RWPE1 (cell line): Measurements from ENCODE around the gene DKK2.
"Not testable (repeated sequence)": the region's sequence is repeated elsewhere in the genome, so short reads cannot be mapped to it uniquely, and the experiment has no call there.

Experiments used
- CTCF ChIA-PET: fragments of 350-600 bp; sonication (Branson Sonifier 250); formaldehyde crosslinking; extraction: SDS; loops from one replicate; lab custom pipeline; 2021; lab: Yijun Ruan, JAX
- POLR2A ChIA-PET: fragments of 400-600 bp; formaldehyde crosslinking; extraction: SDS; loops from one replicate; lab custom pipeline; 2020; ENCODE audit warnings: antibody characterized with exemption; ENCODE audit not compliant: low non-redundant PET; lab: Yijun Ruan, JAX
- DNase-seq: peaks from one replicate; pipeline ENCODE4 v3.0.0; 2012; ENCODE audit warnings: low spot score
- H3K27ac ChIP-seq: fragments of 450-650 bp; 2 replicates; pipeline ENCODE4 v1.5.1; 2017
- CTCF ChIP-seq: fragments of 450-650 bp; conservative IDR thresholded peaks from 2 replicates; pipeline ENCODE4 v1.5.1; 2017; ENCODE audit warnings: low read depth, mild to moderate bottlenecking

The DKK2 gene

GRCh38 chr4:106941841-106942240 is 94.3 kb downstream of the DKK2 start:
- H3K27ac ChIP-seq = no peak overlapping the region
- CTCF ChIA-PET = no interaction called here
- POLR2A ChIA-PET = no interaction called here
- no peak for DNase-seq
- TF ChIP-seq CTCF = no peak

- POLR2A ChIA-PET = no interaction called here
- CTCF ChIA-PET = no interaction called here
- DNase-seq = no peak
- H3K27ac ChIP-seq = no peak overlapping the region
- no peak for TF ChIP-seq CTCF
Measured at GRCh38 chr4:106930522-106930921, 105.6 kb downstream of the DKK2 start.

GRCh38 chr4:106929248-106929647 is 106.9 kb downstream of the DKK2 start:
- no peak for TF ChIP-seq CTCF
- no peak for DNase-seq
- H3K27ac ChIP-seq = no peak overlapping the region
- POLR2A ChIA-PET = no interaction called here
- CTCF ChIA-PET = no interaction called here

GRCh38 chr4:106914223-106914622 is 121.9 kb downstream of the DKK2 start:
- DNase-seq = no peak
- CTCF ChIA-PET = interaction anchor here (0.6 kb wide), 1 partner anchor 475 kb away, joined by 3 read pairs; no protein-coding TSS in a partner anchor
- POLR2A ChIA-PET = no interaction called here

GRCh38 chr4:106909486-106910188 is 126.5 kb downstream of the DKK2 start:
- DNase-seq = no peak
- TF ChIP-seq CTCF = no peak
- CTCF ChIA-PET = no interaction called here
- POLR2A ChIA-PET = no interaction called here
- H3K27ac ChIP-seq = no peak overlapping the region

More at GRCh38 chr4:106914223-106914622, 121.9 kb downstream of the DKK2 start:
- no peak for TF ChIP-seq CTCF
- H3K27ac ChIP-seq = no peak overlapping the region

GRCh38 chr4:106908049-106908448 is 128.1 kb downstream of the DKK2 start:
- POLR2A ChIA-PET, H3K27ac ChIP-seq, DNase-seq: not testable (repeated sequence)
- CTCF ChIA-PET = interaction anchor here (0.6 kb wide), 1 partner anchor 19 kb away, joined by 3 read pairs; no protein-coding TSS in a partner anchor

- CTCF ChIA-PET = no interaction called here
- DNase-seq = no peak
- H3K27ac ChIP-seq = no peak overlapping the region
- POLR2A ChIA-PET = no interaction called here
- no peak for TF ChIP-seq CTCF
Measured at GRCh38 chr4:106907216-106907615, 128.9 kb downstream of the DKK2 start.
